HG03045 (cell line): ENCODE data around the gene SERTAD2.
A peak's percentile ranks its signal among the peaks of the same experiment; 100 is the strongest.

Experiments
- ATAC-seq: cut with Tn5 transposase; IDR thresholded peaks from one replicate; pipeline ENCODE4 v1.9.1; 2021; ENCODE audit warnings: mild to moderate bottlenecking, moderate library complexity; ENCODE audit not compliant: unreplicated experiment

The SERTAD2 gene

GRCh38 chr2:64586883-64587481 is 66.7 kb downstream of the SERTAD2 start:
- ATAC-seq: no peak

- no peak for ATAC-seq
Measured at GRCh38 chr2:64586054-64586453, 67.7 kb downstream of the SERTAD2 start.

DNA sequence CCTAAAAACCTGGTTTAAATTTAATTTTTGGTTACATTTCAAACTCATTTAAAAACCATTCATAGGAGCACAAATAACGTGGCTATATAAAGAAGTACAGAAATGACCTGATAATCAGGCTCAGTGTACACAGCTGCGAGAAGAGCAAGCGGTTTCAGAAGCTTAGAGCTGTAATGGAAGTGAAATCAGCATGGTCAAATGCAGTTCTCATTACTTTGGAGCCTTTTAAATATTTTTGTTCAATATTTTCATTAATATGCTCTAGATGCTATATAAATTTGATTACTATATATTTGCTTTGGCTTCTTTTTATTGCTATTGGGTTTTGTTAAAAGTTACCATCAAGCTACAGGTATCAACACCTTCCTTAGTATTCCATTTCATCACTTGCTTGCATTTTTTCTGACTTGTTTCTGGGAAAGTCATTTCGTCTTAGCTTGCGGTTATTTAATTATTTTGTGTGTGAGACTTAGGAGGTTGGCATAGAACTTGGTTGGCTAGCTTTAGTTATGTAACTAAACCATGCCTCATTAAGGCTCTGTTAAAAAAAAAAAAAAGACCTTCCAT is 70.9 kb downstream of the SERTAD2 start:
- peak; percentile 79 for ATAC-seq

GRCh38 chr2:64581777-64582539 is 71.8 kb downstream of the SERTAD2 start:
- peak; percentile 58 for ATAC-seq
